NCI-H146 treated with DMSO at 0.1 percent for 48 hours (cell line): ENCODE measurements around the gene ZC3H18.

Experiments
- DNase-seq: peaks from one replicate; lab custom pipeline; 2025; ENCODE audit not compliant: unreplicated experiment; lab: John Stamatoyannopoulos, UW

Gene ZC3H18

DNA sequence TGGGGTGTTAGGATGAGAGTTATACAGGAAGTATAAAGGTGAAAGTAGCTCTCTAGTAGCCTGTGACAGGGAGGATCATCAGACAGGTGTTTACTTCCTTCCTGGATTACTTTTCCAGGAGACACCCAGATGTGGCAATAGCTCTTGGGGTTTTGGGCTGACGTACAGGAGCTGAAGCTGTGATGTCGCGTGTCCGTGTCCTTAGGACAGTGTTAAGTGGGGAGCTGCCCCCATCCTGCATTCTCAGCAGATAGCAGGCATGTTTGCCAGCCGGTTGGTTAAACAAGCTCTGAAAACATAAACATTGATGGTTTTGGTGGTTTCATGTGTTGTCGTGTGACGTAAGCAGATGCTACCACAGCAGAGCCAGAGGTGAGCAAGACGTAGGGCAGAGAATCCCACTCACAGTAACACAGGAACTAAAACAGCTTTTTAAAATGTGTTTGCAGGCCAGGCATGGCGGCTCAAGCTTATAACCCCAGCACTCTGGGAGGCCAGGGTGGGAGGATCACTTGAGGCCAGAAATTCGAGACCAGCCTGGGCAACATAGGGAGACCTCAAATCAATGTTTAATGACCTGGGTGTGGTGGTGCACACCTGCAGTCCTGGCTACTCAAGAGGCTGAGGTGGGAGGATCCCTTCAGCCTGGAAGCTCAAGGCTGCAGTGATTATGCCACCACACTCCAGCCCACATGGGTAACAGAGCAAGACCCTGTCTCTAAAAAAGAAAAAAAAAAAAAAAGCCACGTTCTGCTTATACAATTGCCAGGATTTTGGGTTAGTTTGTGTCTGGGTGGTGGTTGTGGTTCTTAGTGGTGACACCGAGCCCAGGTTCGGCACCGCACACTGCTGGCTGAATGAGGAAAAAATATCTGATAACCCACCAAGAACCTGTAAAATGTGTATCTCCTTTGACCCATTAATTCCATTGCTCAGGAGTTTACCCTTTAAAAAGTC, 49.9 kb downstream of the ZC3H18 start:
- DNase-seq, result no peak

DNA sequence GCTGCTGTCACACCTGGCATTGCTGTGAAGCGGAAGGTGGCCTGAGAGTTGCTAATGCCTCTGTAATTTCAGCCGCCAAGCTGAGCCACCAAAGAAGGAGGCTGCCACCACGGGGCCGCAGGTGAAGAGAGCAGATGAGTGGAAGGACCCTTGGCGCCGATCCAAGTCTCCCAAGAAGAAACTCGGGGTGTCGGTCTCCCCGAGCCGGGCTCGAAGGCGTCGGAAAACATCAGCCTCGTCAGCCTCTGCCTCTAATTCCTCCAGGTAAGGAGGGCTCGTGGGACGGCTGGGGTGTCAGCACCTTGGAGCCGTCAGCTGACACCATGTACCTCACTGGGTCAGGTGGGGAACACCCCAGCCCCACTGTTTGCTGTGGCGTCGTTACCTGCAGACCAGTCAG, 51.9 kb downstream of the ZC3H18 start:
- no peak for DNase-seq

DNA sequence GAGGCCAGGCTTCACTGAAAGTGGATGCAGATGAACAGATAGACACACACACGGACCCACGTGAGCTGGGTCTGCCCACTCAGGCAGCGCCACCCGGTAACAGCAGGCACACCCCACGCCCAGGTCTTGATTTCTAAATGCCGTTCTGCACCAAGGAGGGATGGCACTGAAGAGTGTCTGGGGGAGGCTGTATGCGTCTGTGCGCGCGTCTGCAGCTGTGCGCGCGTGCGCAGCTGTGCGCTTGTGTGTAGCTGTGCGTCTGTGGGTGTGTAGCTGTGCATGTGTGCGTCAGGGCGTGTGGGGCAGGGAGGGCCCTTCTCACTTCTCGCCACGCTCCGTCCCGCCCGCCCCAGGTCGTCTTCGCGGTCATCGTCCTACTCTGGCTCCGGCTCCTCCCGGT, 52.7 kb downstream of the ZC3H18 start:
- DNase-seq, result no peak

- DNase-seq, result no peak
These were observed 53.7 kb downstream of the ZC3H18 start for GRCh38 chr16:88623858-88624257.

DNA sequence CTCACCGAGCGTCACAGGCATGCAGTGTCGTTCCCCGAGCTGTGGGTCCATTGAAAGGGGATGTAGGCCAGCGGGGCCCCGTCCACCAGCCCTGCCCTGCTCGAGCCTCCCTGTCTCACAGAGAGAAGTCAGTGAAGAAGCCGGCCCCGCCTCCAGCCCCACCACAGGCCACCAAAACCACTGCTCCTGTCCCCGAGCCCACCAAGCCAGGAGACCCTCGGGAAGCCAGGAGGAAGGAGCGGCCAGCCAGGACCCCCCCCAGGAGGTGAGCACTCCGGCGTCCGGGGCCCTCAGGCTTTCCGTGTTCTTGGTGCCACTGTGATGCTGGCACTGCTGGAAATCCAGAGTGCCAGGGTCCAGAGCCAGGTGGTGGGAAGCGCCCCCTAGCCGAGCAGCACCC, 54.3 kb downstream of the ZC3H18 start:
- DNase-seq, result no peak

DNA sequence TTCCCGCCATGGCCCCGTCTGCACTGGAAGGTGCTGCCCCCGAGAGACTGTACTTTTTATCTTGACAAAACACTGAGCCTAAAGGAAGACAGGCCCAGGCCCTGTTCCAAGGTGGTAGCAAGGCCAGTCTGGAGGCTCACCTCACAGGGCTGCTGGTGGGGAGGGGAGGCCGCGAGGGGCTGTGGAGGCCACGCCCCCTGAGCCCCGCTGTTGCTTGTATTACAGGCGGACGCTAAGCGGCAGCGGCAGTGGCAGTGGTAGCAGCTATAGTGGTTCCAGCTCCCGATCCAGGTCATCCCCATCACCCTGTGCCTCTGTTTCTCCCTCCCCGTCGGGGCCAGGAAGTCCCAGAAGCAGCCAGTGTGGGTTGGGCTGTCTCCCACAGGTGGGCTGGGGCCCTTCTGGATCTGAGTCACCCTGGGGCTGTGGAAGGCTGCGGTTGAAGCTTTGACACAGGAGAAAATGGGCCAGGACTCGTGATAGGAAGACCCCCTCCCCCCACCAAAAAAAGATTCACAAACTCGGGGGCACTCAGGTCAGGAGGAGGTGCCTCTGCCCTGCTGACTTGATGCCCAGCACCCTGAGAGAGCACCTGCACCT, 54.9 kb downstream of the ZC3H18 start:
- DNase-seq, result no peak

DNA sequence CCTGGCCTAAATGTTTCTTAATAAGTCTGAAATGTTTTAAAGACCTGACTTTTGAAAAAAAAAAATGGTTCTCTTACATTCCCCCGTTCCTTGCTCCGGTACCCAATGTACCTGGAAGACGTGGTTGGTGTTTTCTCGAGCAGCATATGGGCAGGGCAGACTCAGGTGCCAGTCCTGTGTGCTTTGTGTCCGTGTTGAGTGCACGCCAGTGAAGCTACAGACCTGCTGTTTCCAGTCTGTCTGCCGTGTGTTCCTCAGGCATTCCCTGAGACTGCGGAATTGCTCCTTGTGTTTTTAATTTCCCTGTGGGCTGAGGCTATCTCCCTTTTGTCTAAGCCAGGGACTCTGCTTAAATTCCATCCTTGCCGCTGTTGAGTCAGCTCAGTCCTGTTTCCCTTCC, 56.4 kb downstream of the ZC3H18 start:
- no peak for DNase-seq

DNA sequence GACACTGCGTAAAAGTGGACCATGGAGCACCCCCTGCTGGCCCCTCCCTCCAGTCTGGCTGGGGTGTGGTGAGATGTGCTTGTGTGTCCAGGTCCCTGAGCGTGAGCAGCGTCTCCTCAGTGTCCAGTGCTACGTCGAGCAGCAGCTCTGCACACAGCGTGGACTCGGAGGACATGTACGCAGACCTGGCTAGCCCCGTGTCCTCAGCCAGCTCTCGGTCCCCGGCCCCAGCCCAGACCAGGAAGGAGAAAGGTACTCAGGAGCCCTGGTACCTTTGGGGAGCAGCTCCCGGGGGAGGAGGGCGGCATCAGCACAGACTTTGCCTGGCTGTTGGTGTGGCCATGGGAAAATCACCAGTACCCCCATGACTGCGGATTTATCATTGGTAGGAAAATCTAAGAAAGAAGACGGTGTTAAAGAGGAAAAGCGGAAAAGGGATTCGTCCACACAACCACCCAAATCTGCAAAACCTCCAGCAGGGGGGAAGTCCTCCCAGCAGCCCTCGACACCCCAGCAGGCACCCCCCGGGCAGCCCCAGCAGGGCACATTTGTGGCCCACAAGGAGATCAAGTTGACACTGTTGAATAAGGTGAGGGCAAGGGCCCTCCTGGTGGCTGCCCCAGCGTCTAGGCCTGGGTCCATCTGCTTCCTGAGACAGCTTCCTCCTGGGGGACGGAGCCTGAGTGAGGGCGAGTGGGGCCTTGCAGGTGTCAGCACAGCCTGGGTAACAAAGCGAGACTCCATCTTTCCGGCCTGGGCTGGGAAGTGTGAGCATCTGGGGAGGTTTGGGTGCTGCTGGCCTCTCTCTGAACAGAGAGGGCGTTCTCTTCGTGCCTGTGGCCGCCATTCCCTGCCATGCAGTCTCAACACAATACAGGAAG, 57.6 kb downstream of the ZC3H18 start:
- no peak for DNase-seq

DNA sequence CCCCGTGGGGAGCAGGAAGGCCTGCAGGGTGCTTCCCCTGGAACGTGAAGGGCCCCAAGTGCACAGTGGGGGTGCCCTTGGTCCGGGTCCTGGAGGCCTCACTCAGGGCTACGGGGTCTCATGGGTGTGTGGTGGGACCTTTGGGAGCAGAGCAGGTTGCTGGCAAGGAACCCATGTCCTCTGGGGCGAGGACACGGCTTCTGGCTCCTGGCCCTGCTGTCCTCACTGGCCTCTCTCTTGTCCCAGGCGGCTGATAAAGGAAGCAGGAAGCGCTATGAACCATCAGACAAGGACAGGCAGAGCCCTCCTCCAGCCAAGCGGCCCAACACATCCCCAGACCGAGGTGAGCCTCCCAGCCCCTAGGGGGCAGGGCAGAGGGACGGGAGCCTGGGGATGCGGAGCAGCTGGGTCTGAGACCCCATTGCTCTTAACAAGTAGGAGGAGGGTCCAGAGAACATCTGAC, 58.3 kb downstream of the ZC3H18 start:
- no peak for DNase-seq

DNA sequence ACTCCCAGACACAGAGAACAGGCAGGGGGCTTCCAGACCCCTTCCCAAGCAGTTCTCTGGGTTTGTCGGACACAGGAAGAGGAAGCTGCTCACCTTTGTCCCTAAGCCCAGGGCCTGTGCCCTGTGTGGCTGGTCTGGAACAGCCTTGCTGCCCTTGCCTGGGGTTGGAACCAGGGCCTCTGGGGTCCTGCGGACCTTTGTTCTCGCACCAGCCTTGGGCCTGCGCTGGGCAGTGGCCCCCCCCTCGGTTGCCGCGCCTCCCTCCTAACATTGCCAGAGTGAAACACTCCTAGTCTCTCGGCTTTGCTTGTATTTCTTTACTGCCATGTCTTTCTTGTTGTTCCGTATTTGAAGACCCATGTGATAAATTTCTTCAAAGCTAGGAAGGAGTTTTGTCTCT, 59.6 kb downstream of the ZC3H18 start:
- DNase-seq, result no peak

GRCh38 chr16:88630433-88630832, 60.2 kb downstream of the ZC3H18 start:
- no peak for DNase-seq

- DNase-seq, result no peak
These were observed 60.7 kb downstream of the ZC3H18 start for GRCh38 chr16:88630941-88631340.

DNA sequence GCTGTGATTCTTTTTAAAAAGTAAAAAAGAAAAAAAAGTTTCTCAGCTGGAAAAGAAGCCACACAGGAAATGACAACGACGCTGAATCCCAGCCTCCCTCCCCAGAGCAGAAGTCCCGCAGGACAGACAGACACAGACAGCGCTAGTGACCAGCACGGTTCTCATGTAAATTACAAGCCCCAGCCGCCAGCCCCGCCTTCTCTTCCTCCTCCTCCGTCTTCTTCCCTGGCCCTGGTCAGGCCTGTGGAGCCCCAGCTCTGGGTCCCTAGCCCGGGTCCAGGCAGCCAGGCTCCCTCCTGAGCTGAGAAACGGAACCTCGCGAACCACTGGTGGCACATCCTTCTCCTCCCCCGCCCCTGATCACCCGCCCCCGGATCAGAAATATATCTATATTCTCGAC, 61.2 kb downstream of the ZC3H18 start:
- no peak for DNase-seq

DNA sequence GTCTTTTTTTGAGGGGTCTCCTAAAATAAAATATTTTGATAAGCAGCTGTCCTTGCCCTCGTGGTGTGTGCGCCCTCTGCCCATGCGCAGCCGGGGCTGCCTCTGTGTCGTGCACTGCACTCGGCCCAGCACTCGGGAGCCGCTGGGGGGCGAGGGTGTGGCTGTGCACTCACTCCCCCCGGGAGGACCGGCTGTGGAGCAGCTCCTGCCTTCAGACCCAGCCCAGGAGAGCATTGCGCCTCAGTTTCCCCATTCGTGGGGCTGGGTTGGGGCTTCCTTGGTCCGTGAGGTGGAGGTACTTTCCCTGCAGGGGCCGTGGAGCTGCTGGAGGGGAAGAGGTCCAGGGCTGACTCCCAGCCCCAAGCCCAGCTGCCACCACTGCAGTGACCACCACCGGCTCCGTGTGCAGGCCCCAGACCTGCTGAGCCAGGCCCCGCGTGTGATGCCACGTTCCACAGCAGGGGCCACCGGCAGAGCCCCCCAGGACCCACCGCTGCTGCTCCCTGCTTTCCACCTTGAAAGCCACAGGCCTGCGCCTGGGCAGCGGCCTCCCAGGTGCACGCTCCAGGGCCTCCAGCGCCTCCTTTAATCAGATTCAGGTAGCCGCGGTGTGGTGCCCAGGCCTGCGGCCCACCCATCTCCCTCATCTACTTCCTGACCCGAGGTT, 61.9 kb downstream of the ZC3H18 start:
- no peak for DNase-seq

- DNase-seq, result no peak
These were observed 62.4 kb downstream of the ZC3H18 start for GRCh38 chr16:88632587-88632930.

GRCh38 chr16:88633684-88634140, 63.5 kb downstream of the ZC3H18 start:
- DNase-seq, result no peak

- no peak for DNase-seq
These were observed 64.2 kb downstream of the ZC3H18 start for GRCh38 chr16:88634141-88634993.

- no peak for DNase-seq
These were observed 64.9 kb downstream of the ZC3H18 start for GRCh38 chr16:88634994-88635670.

GRCh38 chr16:88635671-88636319, 65.6 kb downstream of the ZC3H18 start:
- no peak for DNase-seq
